ENCODE results near the gene PTGER3. TPM values are rescaled to one million over a fixed set of nuclear protein-coding genes. Genes with fewer than 3 reads are reported as not detected.

Gene PTGER3
- total and polyA plus RNA-seq, 2 of the 4 experiments (the other 2 are of a cell fraction): not detected

DNA sequence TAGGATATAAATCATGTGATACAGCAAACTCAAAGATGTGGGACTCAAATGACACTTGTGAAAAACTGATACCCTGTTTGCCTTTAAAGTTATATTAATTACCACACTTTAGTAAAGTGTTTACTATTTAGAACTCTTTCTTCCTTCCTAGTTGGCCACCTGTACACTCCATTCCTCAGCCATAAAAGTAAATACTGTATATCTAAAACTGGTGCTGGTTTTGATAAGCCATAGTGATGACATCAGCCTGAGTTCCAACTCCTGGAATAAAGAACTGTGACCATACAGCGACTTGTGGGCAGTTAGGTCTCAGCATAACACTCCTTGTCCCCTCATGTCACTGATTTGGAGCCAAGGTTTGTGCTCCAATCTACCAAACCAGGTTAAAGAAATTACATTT lies 2.8 kb downstream of the PTGER3 start:
- ATAC-seq (ENCODE audit: low read depth) (no peak), DNase-seq (no peak)
- Histone ChIP-seq H3K4me2 (ENCODE audit: low read depth, low read length) (no peak overlapping the region), H3K23ac (ENCODE audit: low read depth, low read length) (no peak overlapping the region), H3K4ac (ENCODE audit: low read depth, low read length) (no peak overlapping the region), H3K4me1 (ENCODE audit: control insufficient read depth, insufficient read depth, low read length) (peaks cover 3% of the 10 kb centered on the region; the same call in 1 of the 2 replicates), H3K56ac (ENCODE audit: extremely low read depth, insufficient read depth, low read length) (no peak overlapping the region), H4K91ac (ENCODE audit: insufficient read depth, low read depth, low read length) (no peak overlapping the region), H4K8ac (ENCODE audit: low read depth in 2 of 2, low read length in 2 of 2) (no peak overlapping the region), H4K20me1 (ENCODE audit: insufficient read depth, low read length) (no peaks in the 10 kb centered on the region), H2BK20ac (ENCODE audit: low read depth, low read length) (no peak overlapping the region), H2BK5ac (ENCODE audit: low read depth, low read length, poor library complexity, severe bottlenecking) (no peak overlapping the region), H3K27me3 (ENCODE audit: control insufficient read depth, insufficient read depth, low read length) (peaks cover 36% of the 10 kb centered on the region), H3K18ac (ENCODE audit: low read depth, low read length) (no peak overlapping the region), H2BK120ac (ENCODE audit: low read depth, low read length) (no peak overlapping the region), H3K9me3 (ENCODE audit: control insufficient read depth, insufficient read depth, low read length) (no peaks in the 10 kb centered on the region; the same call in 1 of the 2 replicates), H2BK15ac (ENCODE audit: low read depth, low read length) (no peak overlapping the region), H3K9ac (ENCODE audit: low read depth, low read length) (no peak overlapping the region), H3K79me1 (ENCODE audit: low read depth in 1 of 2, low read length in 2 of 2) (no peaks in the 10 kb centered on the region), H3K4me3 (ENCODE audit: insufficient read depth, low read depth, low read length) (no peak overlapping the region), H3K36me3 (ENCODE audit: control insufficient read depth, insufficient read depth, low read length) (no peaks in the 10 kb centered on the region), H4K5ac (ENCODE audit: low read depth, low read length) (no peak overlapping the region), H2AFZ (replicated peaks; ENCODE audit: low read length, poor library complexity) (no peak overlapping the region), H3K14ac (replicated peaks; ENCODE audit: low read depth, low read length) (no peak overlapping the region), H3K27ac (ENCODE audit: insufficient read depth, low read length) (no peak overlapping the region), H3K9me1 (ENCODE audit: insufficient read depth, low read length) (no peaks in the 10 kb centered on the region), H2AK9ac (replicated peaks; ENCODE audit: low read depth, low read length, poor library complexity) (no peak overlapping the region), H2AK5ac (ENCODE audit: low read depth, low read length) (no peak overlapping the region)
- WGBS, 2 experiments (ENCODE audit: extremely low coverage in 2 of 2, insufficient read length in 1 of 2): no CpG with 5 or more reads among the region's 1 CpG
- ChIA-PET POLR2A (ENCODE audit: unreplicated experiment) (no interaction called here), CTCF (no interaction called here)
- in situ Hi-C loops (cut with MboI; ENCODE audit: low sequenced_read_pairs) (loop anchor here (5.0 kb wide), 2 partner anchors 358 to 518 kb away; no protein-coding TSS in a partner anchor), dilution Hi-C loops (cut with HindIII; ENCODE audit: low sequenced_read_pairs, unreplicated experiment) (no loop called here), intact Hi-C loops (cut with micrococcal nuclease) (no loop called here)
- TF ChIP-seq, protein P1, sequence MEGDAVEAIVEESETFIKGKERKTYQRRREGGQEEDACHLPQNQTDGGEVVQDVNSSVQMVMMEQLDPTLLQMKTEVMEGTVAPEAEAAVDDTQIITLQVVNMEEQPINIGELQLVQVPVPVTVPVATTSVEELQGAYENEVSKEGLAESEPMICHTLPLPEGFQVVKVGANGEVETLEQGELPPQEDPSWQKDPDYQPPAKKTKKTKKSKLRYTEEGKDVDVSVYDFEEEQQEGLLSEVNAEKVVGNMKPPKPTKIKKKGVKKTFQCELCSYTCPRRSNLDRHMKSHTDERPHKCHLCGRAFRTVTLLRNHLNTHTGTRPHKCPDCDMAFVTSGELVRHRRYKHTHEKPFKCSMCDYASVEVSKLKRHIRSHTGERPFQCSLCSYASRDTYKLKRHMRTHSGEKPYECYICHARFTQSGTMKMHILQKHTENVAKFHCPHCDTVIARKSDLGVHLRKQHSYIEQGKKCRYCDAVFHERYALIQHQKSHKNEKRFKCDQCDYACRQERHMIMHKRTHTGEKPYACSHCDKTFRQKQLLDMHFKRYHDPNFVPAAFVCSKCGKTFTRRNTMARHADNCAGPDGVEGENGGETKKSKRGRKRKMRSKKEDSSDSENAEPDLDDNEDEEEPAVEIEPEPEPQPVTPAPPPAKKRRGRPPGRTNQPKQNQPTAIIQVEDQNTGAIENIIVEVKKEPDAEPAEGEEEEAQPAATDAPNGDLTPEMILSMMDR (conservative IDR thresholded peaks at IDR 0.05; ENCODE audit: low read depth, low read length): no peak
- TF ChIP-seq POLR2A (IDR thresholded peaks at IDR 0.05; ENCODE audit: low read depth, low read length): no peak
- no peak for TF ChIP-seq MAFK (IDR thresholded peaks at IDR 0.05; ENCODE audit: low read depth, low read length)
- no peak for TF ChIP-seq BHLHE40 (IDR thresholded peaks at IDR 0.05; ENCODE audit: low read depth, low read length)
- no peak for TF ChIP-seq RAD21 (IDR thresholded peaks at IDR 0.05; ENCODE audit: low read length)
- no TSS peak for BruUV-seq (replicated peaks)
